Activated effector memory CD4-positive, alpha-beta T cell treated with Interleukin-2 at 50 U/mL for 16 hours (primary cell): ENCODE measurements around the gene PAX4.
"Not testable (repeated sequence)": the region's sequence is repeated elsewhere in the genome, so short reads cannot be mapped to it uniquely, and the experiment has no call there.

ENCODE experiments used
- DNase-seq: peaks from one replicate; pipeline ENCODE4 v3.0.0-alpha.2; 2020

PAX4 gene

DNA sequence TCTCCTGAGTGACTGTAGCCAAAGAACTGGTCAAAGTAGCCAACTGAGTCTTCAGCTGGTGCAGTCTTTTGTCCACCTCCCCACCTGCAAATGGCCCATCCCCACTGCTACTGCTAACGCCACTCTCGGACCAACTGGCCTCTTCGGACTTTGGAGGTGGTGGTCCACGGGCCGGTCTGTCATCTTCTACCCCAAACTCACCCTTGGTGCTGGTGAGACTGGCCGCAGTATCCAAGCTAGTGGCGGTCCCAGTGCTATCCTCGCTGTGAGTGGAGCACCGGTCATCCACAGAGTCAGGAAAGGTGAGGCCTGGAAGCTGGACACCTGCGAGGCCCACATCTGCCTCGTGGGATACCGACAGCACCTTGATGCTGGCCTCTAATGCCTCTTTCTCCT lies 33.3 kb downstream of the PAX4 start:
- no peak for DNase-seq

DNA sequence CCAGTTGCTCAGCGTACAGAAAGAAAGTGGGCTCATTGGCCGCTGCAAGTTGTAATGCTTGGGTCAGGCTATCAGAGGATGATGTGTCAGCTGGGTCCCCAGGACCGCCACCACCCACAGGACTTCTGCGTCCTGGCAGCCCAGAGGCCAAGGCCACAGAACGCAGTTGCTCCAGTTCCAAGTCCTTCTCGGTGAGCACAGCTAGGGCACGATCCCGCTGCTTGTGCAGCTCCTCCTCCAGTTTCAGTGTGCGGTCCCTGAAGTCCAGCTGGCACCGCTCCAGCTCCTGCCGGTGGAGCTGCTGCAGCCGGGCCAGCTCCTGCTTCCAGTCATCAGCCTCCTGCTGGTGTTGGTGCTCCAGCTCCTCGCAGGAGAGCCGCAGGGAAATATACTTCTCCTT lies 35.6 kb downstream of the PAX4 start:
- DNase-seq: no peak

DNA sequence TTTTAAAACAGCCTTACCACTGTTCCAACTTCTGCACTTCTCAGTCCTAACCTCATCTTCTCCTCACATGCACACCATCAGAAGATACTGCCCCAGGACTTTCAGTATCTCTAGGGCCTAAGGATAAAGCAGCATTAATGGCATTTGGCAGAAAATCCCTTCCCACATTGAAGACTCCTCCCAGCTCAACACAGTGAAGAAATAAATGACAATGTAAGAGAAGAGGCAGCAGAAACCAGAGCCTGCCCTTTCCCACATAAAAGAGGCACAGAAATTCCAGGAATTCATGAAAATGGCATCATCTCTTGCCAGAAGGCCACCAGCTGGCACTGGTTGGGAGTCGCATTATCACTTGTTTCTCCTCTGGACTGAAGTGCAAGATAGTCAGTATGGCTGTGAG lies 36.2 kb downstream of the PAX4 start:
- no peak for DNase-seq

DNA sequence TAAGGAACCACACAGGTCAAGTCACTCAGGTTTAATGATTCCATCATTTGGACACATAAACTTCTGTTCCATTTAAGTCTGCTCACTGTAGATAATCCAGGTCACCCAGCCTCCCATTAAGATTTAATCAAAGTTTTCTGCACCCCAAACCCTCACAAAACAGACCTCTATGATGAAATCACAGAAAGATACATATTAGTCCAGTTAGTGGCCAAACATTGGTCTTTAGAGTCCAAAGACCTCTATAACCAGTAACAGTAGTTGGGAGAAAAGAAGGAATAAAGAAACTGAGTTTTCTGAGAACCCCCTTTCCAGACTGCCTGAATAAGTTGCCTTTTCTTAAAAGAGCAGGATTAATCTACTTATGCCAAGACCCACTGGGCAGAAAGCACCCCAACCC lies 37.3 kb downstream of the PAX4 start:
- no peak for DNase-seq

GRCh38 chr7:127578711-127579275 lies 39.1 kb downstream of the PAX4 start:
- no peak for DNase-seq

- no peak for DNase-seq
Observed at GRCh38 chr7:127578036-127578684, 39.8 kb downstream of the PAX4 start.

GRCh38 chr7:127571741-127572505 lies 46.0 kb downstream of the PAX4 start:
- no peak for DNase-seq

- DNase-seq: not testable (repeated sequence)
Observed at GRCh38 chr7:127568034-127568433, 49.9 kb downstream of the PAX4 start.

DNA sequence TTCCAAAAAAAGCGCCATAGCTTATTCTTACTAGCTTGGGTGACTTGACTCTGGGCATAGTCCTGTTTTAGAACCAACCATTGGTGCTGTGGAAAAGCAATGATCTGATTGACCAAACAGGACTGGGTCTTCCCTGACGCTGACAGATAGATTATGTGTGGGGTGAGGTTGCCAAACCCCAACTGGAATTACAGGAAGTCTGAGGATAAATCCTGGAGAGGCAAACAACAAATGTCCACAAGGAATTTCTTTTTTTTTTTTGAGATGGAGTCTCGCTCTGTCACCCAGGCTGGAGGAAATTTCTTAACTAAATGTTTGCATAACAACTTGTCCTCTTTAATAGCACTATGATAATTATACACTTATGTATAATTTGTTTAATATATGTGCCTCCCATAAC lies 51.7 kb downstream of the PAX4 start:
- no peak for DNase-seq
